ENCODE measurements around the gene NSRP1.
A peak's percentile ranks its signal among the peaks of the same experiment; 100 is the strongest.

The NSRP1 gene

DNA sequence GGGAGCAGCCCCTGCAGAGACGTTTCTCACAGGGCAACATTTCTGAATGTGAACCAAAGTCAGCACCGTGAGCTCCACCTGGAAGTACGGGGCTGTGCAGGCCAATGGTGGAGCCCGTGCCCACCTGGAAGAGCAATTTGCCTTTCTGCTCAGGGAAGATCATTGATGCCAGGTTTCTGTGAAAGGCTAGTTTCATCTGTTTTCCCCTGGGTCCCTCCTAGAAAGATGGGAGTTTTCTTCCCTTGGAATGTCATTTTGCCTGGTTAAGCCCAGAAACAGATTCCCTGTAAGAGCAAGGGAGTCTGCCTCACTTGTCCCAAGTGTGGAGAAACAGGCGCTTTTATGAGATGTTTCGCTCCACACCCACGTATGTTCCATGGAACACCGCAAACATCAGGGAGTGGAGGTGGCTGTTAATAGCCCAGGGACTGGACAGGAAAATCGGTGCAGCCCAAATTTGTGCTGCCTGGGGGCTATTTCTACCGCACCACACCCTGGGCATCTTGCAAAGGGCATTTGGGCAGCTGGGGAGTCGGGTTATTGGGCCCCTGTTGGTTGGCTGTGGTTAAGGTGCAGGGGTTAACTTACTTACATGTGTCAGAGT lies 116.3 kb downstream of the NSRP1 start:
- peaks cover 73% of the 10 kb centered on the region for H3K27me3 ChIP-seq (ENCODE audit: insufficient read depth, low read length)
- H3K36me3 ChIP-seq (ENCODE audit: insufficient read depth, low read length) = no peaks in the 10 kb centered on the region
- H3K4me3 ChIP-seq (ENCODE audit: low read length) = no peak overlapping the region
- no peak overlapping the region for H3K27ac ChIP-seq (ENCODE audit: low read depth, low read length)
- H3K9ac ChIP-seq (ENCODE audit: low read depth, low read length) = no peak overlapping the region
- 83% methylated on average over 11 of the region's 11 CpGs for WGBS
- H3K4me1 ChIP-seq (ENCODE audit: insufficient read depth, low read length) = no peaks in the 10 kb centered on the region
- H3K9me3 ChIP-seq (ENCODE audit: insufficient read depth, low read depth, low read length) = no peaks in the 10 kb centered on the region

DNA sequence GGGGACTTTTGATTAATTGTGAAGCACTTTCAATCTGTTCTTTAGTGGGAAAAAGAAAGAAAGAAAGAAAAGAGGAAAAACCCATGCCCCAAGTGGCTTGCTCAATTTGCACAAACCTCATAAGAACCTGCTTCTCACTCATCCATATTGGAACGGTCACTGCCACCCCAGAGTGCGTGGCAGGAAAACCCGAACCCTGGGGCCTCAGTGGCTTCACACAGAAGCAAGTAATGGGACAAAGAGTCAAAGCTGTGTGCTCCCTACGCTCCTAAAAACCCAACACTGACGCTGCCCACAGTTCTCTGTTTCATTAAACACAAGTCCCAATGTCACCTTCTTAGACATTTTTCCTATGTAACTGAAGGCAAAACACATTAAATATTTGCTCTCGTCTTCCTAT lies 117.7 kb downstream of the NSRP1 start:
- Histone ChIP-seq H3K4me3 (ENCODE audit: low read length) (no peak overlapping the region), H3K9ac (ENCODE audit: low read depth, low read length) (no peak overlapping the region), H3K27ac (ENCODE audit: low read depth, low read length) (no peak overlapping the region), H3K9me3 (ENCODE audit: insufficient read depth, low read depth, low read length) (no peaks in the 10 kb centered on the region), H3K4me1 (ENCODE audit: insufficient read depth, low read length) (no peaks in the 10 kb centered on the region; the same call in none of the 2 replicates), H3K36me3 (ENCODE audit: insufficient read depth, low read length) (no peaks in the 10 kb centered on the region), H3K27me3 (ENCODE audit: insufficient read depth, low read length) (peaks cover 86% of the 10 kb centered on the region)
- 89% methylated on average over 6 of the region's 6 CpGs for WGBS

DNA sequence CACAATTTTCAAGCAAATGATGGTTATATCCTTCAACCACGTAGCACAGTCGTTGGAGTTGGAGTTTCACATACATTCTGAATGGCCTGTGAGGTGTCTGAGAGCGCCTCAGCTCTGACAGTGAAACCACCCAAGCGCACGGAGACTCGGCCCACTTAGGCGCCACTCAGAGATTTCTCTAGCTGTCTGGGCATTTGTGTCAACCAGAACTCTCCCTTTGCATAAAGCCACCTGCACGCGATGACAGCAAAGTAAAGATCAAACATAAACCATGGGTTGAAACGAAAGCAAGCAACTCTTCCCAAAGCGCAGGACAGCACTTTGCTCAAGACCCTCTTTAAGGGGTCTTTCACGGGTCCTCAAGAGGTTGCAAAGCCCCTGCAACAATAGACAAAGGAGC lies 118.3 kb downstream of the NSRP1 start:
- 72% methylated on average over 12 of the region's 12 CpGs for WGBS
- peaks cover 89% of the 10 kb centered on the region for H3K27me3 ChIP-seq (ENCODE audit: insufficient read depth, low read length)
- no peak overlapping the region for H3K27ac ChIP-seq (ENCODE audit: low read depth, low read length)
- H3K4me1 ChIP-seq (ENCODE audit: insufficient read depth, low read length) = no peaks in the 10 kb centered on the region; the same call in none of the 2 replicates
- peak overlapping the region; percentile 44 for H3K4me3 ChIP-seq (ENCODE audit: low read length)
- H3K9ac ChIP-seq (ENCODE audit: low read depth, low read length) = no peak overlapping the region
- H3K9me3 ChIP-seq (ENCODE audit: insufficient read depth, low read depth, low read length) = no peaks in the 10 kb centered on the region
- H3K36me3 ChIP-seq (ENCODE audit: insufficient read depth, low read length) = no peaks in the 10 kb centered on the region

DNA sequence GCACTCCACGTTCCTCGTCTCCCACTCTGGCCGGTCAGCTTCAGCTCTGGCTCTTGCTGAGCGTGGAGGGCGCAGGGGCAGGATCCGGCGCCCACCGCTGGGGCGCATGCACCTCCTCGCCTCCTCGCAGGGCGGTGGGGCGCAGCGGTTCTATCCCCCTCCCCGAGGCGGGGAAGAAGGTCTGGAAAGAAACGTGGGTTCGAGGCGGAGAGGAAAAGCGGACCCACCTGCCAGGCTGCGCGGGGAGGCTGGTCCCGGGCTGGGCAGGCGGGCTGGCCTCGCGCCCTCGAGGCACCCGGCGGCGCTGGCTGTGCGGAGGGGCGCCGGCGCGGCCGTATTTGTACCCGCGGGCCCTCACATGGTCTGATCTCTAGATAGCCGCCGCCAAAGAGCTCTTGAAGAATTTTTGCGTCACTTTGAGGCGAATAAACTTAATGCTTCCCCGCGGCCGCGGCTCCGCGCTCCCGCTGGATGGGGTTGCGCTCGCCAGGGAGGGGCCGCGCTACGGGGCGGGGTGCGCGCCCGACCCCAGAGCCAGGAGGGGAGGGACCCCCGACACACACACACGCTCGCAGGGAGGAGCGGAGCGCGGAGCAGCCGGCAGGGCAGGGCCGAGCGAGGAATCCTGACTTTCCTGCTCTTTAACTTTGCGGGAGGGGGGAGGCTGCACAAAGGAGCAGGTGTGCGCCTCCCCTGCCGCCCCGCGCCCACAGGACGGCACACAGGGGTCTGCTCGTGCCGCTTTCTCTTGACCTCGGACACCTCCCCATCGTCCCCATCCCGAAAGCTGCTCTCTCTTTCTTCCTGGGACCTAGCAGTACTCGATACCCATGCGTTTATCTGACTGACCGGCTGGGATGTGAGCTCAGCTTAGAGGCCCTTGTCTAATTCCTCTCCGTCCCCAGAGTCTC lies 119.0 kb downstream of the NSRP1 start, which contains the start of gene SLC6A4:
SLC6A4 (minus strand) TSS at position 312 of the 911 bp plus-strand sequence. CDS start 13,739 bp downstream, outside the sequence.
- peaks cover 83% of the 10 kb centered on the region for H3K27me3 ChIP-seq (ENCODE audit: insufficient read depth, low read length)

More for the DNA sequence above, 119.0 kb downstream of the NSRP1 start, which contains the start of gene SLC6A4:
- Histone ChIP-seq H3K27ac (ENCODE audit: low read depth, low read length) (no peak within 1 kb of the TSS), H3K9ac (ENCODE audit: low read depth, low read length) (no peak within 1 kb of the TSS; the same call in 1 of the 2 replicates), H3K9me3 (ENCODE audit: insufficient read depth, low read depth, low read length) (no peaks in the 10 kb centered on the region), H3K36me3 (ENCODE audit: insufficient read depth, low read length) (no peaks in the 10 kb centered on the region), H3K4me3 (ENCODE audit: low read length) (peak within 1 kb of the TSS; percentile 44), H3K4me1 (ENCODE audit: insufficient read depth, low read length) (no peaks in the 10 kb centered on the region; the same call in none of the 2 replicates)
- 8% methylated on average over 82 of the region's 82 CpGs for WGBS

Measured in HUES64 (cell line).